Measurements from ENCODE around the gene TM9SF1.

DNA sequence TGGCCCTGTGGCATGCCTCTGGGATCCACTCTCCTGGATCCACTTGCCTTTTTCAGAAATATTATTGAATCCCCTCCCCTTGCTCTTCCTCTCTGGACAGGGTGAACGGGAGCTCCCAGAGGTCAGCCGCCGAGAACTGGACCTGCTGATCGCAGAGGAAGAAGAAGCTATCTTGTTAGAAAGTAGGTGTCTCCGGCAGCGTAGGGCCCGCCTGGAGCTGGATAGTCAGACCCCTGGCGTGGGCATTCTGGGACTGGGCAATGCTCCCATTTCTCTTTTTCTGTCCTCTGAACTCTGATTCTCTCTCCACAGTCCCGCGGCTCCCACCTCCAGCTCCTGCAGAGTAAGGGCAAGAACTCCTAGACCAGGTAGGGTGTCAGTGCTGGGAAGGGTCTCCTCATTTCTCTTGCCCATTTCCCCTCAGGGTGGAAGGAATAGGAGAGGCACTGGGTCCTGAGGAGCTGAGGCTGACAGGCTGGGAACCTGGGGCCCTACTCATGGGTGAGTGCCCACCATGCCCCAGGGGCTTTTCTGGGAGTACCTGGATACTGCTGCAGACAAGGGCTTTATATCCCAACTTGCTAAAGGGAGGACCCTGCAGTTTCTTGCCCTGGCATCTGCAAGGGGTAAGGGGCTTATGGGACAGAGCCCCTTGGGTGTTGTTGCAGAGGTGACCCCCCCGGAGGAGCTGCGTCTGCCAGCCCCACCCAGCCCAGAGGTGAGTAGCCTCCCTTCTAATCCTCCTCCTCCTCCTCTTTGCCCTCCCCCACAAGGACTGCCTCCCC lies 18.0 kb downstream of the TM9SF1 start:
- TF ChIP-seq CTCF (conservative IDR thresholded peaks at IDR 0.05; ENCODE audit: low read depth, low read length) (no peak), BHLHE40 (IDR thresholded peaks at IDR 0.05; ENCODE audit: low read depth, low read length) (no peak), POLR2A (IDR thresholded peaks at IDR 0.05; ENCODE audit: low read depth, low read length) (no peak), RFX5 (IDR thresholded peaks at IDR 0.05; ENCODE audit: low read depth, low read length) (no peak), CHD1 (IDR thresholded peaks at IDR 0.05; ENCODE audit: low read depth, low read length) (no peak), MAFK (IDR thresholded peaks at IDR 0.05; ENCODE audit: low read depth, low read length) (no peak), FOS (IDR thresholded peaks at IDR 0.05; ENCODE audit: low read depth, low read length) (no peak), CEBPB (IDR thresholded peaks at IDR 0.05; ENCODE audit: low read depth, low read length) (no peak), SMC3 (IDR thresholded peaks at IDR 0.05; ENCODE audit: low read depth, low read length) (no peak)
- TF ChIP-seq, protein P1, sequence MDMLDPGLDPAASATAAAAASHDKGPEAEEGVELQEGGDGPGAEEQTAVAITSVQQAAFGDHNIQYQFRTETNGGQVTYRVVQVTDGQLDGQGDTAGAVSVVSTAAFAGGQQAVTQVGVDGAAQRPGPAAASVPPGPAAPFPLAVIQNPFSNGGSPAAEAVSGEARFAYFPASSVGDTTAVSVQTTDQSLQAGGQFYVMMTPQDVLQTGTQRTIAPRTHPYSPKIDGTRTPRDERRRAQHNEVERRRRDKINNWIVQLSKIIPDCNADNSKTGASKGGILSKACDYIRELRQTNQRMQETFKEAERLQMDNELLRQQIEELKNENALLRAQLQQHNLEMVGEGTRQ (IDR thresholded peaks at IDR 0.05; ENCODE audit: low read depth, low read length): no peak
